Measurements from ENCODE around the gene ZFP36L2.

The ZFP36L2 gene

GRCh38 chr2:43186321-43186678 lies 40.1 kb downstream of the ZFP36L2 start:
- no peaks in the 10 kb centered on the region for H3K79me2 ChIP-seq
- H3K9me3 ChIP-seq (ENCODE audit: control insufficient read depth, low read length): no peaks in the 10 kb centered on the region
- TF ChIP-seq CTCF (IDR thresholded peaks at IDR 0.05): no peak
- H2AFZ ChIP-seq: no peak overlapping the region
- H3K27ac ChIP-seq: no peak overlapping the region
- no peak overlapping the region for H3K4me2 ChIP-seq (ENCODE audit: low read length)
- no peaks in the 10 kb centered on the region for H3K4me1 ChIP-seq
- no peaks in the 10 kb centered on the region for H3K36me3 ChIP-seq (ENCODE audit: control insufficient read depth, insufficient read depth, low read length)
- H3K9ac ChIP-seq: no peak overlapping the region
- H3K27me3 ChIP-seq (ENCODE audit: control insufficient read depth, insufficient read depth, low read length): no peaks in the 10 kb centered on the region
- H3K4me3 ChIP-seq (ENCODE audit: low read depth, low read length): no peak overlapping the region

GRCh38 chr2:43185146-43185545 lies 41.3 kb downstream of the ZFP36L2 start:
- Histone ChIP-seq H2AFZ (no peak overlapping the region), H3K4me3 (ENCODE audit: low read depth, low read length) (no peak overlapping the region), H3K4me2 (ENCODE audit: low read length) (no peak overlapping the region), H3K9ac (no peak overlapping the region), H3K27me3 (ENCODE audit: control insufficient read depth, insufficient read depth, low read length) (no peaks in the 10 kb centered on the region), H3K36me3 (ENCODE audit: control insufficient read depth, insufficient read depth, low read length) (no peaks in the 10 kb centered on the region), H3K4me1 (no peaks in the 10 kb centered on the region), H3K27ac (no peak overlapping the region), H3K9me3 (ENCODE audit: control insufficient read depth, low read length) (no peaks in the 10 kb centered on the region), H3K79me2 (no peaks in the 10 kb centered on the region)
- TF ChIP-seq CTCF (IDR thresholded peaks at IDR 0.05): no peak

GRCh38 chr2:43184339-43184895 lies 42.0 kb downstream of the ZFP36L2 start:
- H3K27me3 ChIP-seq (ENCODE audit: control insufficient read depth, insufficient read depth, low read length): no peaks in the 10 kb centered on the region
- H3K79me2 ChIP-seq: no peaks in the 10 kb centered on the region
- no peak for TF ChIP-seq CTCF (IDR thresholded peaks at IDR 0.05)
- H3K4me3 ChIP-seq (ENCODE audit: low read depth, low read length): no peak overlapping the region
- no peaks in the 10 kb centered on the region for H3K36me3 ChIP-seq (ENCODE audit: control insufficient read depth, insufficient read depth, low read length)
- H3K4me1 ChIP-seq: peaks cover under 1% of the 10 kb centered on the region
- no peak overlapping the region for H3K27ac ChIP-seq
- no peak overlapping the region for H3K4me2 ChIP-seq (ENCODE audit: low read length)
- no peak overlapping the region for H2AFZ ChIP-seq
- no peak overlapping the region for H3K9ac ChIP-seq
- H3K9me3 ChIP-seq (ENCODE audit: control insufficient read depth, low read length): no peaks in the 10 kb centered on the region

- no peak overlapping the region for H2AFZ ChIP-seq
- H3K27ac ChIP-seq: no peak overlapping the region
- H3K9me3 ChIP-seq (ENCODE audit: control insufficient read depth, low read length): no peaks in the 10 kb centered on the region
- no peaks in the 10 kb centered on the region for H3K79me2 ChIP-seq
- no peak overlapping the region for H3K4me3 ChIP-seq (ENCODE audit: low read depth, low read length)
- H3K4me2 ChIP-seq (ENCODE audit: low read length): no peak overlapping the region
- TF ChIP-seq CTCF (IDR thresholded peaks at IDR 0.05): no peak
- no peaks in the 10 kb centered on the region for H3K27me3 ChIP-seq (ENCODE audit: control insufficient read depth, insufficient read depth, low read length)
- H3K36me3 ChIP-seq (ENCODE audit: control insufficient read depth, insufficient read depth, low read length): no peaks in the 10 kb centered on the region
- peaks cover 5% of the 10 kb centered on the region for H3K4me1 ChIP-seq
- H3K9ac ChIP-seq: no peak overlapping the region
Measured at GRCh38 chr2:43183743-43184142, 42.7 kb downstream of the ZFP36L2 start.

- Histone ChIP-seq H3K79me2 (no peaks in the 10 kb centered on the region), H3K36me3 (ENCODE audit: control insufficient read depth, insufficient read depth, low read length) (no peaks in the 10 kb centered on the region), H3K4me1 (peaks cover 18% of the 10 kb centered on the region), H3K9ac (no peak overlapping the region), H2AFZ (no peak overlapping the region), H3K27me3 (ENCODE audit: control insufficient read depth, insufficient read depth, low read length) (no peaks in the 10 kb centered on the region), H3K27ac (no peak overlapping the region), H3K9me3 (ENCODE audit: control insufficient read depth, low read length) (no peaks in the 10 kb centered on the region), H3K4me3 (ENCODE audit: low read depth, low read length) (no peak overlapping the region), H3K4me2 (ENCODE audit: low read length) (no peak overlapping the region)
- TF ChIP-seq CTCF (IDR thresholded peaks at IDR 0.05): no peak
Measured at GRCh38 chr2:43180897-43181296, 45.5 kb downstream of the ZFP36L2 start.

Data from parathyroid adenoma (tissue), 2 donors.